ENCODE measurements around the gene PRICKLE2.

Gene PRICKLE2

DNA sequence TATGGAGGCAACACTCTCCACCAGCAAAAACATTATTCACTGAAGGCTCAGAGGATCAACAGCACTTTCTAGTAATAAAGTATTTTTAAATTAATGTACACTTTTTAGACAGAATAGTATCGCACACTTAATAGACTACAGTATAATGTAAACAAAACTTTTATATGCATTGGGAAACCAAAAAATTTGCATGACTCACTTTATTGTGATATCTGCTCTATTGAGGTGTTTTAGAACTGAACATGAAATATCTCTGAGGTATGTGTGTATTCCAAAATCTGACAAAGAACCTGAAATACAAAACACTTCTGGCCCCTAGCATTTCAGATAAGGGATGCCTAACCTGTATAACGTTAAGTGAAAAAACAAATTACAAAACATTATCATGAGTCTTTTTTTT, 99.7 kb downstream of the PRICKLE2 start:
- no peak for DNase-seq

DNA sequence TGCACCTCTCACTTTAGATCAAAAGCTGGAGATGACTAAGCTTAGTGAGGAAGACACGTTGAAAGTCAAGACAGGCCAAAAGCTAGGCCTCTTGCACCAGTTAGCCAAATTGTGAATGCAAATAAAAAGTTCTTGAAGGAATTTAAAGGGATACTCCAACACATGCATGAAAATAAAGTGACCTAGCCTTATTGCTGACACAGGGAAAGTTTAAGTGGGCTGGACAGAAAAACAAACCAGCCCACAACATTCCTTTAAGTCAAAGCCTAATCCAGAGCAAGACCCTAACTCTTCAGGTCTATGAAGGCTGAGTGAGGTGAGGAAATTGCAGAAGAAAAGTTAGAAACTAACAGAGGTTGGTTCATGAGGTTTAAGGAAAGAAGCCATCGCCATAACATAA, 101.3 kb downstream of the PRICKLE2 start:
- DNase-seq, result no peak

GRCh38 chr3:64122476-64122875, 102.8 kb downstream of the PRICKLE2 start:
- DNase-seq, result no peak

- DNase-seq, result no peak
Measured at GRCh38 chr3:64121750-64122311, 103.4 kb downstream of the PRICKLE2 start.

DNA sequence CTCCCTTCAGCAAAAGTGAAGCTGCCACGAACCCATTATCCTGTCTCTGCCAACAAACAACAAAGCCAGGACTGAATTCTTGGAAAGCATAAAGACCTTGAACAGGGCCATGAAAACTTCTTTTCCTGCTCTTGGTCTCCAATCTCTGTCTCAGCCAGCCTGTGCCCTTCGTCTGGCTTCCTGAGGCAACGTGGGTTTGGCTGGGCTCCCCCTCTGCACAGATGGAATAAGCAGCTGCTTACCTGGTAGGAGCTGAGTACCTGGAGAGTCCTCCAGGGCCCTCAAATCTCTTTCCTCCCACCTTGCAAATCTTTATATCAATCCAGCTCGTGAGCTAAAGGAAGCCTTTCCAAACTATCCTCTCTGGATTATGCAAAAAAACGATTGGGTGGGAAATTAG, 104.4 kb downstream of the PRICKLE2 start:
- no peak for DNase-seq

DNA sequence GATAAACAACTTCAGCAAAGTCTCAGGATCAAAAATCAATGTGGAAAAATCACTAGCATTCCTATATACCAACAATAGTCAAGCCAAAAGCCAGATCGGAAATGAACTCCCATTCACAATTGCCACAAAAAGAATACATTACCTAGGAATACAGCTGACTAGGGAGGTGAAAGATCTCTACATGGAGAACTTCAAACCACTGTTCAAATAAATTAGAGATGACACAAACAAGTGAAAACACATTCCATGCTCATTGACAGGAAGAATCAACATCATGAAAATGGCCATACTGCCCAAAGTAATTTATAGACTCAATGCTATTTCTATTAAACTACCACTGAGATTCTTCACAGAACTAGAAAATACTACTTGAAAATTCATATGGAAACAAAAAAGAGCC, 107.8 kb downstream of the PRICKLE2 start:
- DNase-seq, result no peak

- DNase-seq, result no peak
Measured at GRCh38 chr3:64114651-64115050, 110.6 kb downstream of the PRICKLE2 start.

DNA sequence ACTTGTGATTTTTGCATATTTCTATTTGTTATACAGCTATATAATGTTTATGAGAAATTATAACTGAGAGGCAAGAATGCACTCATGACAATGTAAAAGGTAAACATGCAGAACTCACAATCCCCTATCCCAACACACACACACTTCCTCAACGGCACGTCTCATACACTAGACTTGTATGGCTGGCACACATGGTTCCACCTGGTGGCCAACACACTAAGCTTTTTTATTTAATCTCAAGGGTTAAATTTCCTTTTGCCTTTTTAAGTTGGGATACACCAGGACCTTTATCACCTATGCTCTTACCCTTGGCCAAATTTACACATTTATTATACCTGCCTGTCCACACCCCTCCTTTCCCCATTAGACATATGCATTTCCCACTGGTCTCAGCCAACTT, 113.4 kb downstream of the PRICKLE2 start:
- no peak for DNase-seq

GRCh38 chr3:64111083-64111482, 114.2 kb downstream of the PRICKLE2 start:
- DNase-seq, result no peak

DNA sequence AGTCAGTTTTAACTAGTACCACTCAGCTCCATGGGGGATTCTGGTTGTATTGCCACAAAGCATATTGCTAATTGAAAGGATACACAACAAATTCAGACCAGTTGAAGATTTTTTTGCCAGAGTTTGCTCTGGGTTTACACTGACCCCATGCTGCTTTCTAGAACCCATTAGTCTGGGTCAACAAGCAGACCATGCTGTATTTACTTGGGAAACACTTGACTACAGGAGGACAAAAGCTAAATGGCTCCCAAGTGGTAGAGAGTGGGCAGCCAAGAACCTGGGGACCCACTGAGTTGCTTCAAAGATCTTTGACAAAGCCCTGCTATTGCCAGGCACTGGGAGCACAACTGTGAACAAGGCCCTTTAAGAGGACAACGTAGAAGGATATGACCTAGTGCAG, 115.2 kb downstream of the PRICKLE2 start:
- DNase-seq, result no peak

GRCh38 chr3:64109438-64109837, 115.8 kb downstream of the PRICKLE2 start:
- no peak for DNase-seq

DNA sequence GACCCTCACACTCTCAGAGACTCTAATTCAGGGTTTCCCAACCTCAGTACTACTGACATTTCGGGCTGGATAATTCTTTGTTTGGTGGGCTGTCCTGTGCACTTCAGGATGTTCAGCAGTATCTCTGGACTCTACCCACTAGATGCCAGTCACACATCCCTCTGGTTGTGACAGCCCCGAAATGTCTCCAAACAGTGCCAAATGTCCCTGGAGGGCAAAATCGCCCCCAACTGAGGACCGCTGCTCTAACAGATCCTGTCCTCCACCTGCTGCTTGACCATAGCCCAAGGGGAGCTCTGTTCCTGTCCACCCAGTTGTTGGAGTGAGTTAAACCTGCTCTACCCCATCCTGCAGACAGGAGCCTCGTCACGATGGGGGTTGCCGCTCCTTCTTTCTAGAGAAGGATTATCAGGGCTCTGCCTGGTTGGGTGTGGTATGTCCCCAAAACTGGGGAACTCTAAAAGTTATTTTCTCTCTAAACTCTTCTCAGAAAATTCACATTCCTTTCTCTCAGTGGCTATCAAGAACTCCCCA, 116.4 kb downstream of the PRICKLE2 start:
- no peak for DNase-seq

GRCh38 chr3:64108231-64108630, 117.0 kb downstream of the PRICKLE2 start:
- DNase-seq, result no peak

DNA sequence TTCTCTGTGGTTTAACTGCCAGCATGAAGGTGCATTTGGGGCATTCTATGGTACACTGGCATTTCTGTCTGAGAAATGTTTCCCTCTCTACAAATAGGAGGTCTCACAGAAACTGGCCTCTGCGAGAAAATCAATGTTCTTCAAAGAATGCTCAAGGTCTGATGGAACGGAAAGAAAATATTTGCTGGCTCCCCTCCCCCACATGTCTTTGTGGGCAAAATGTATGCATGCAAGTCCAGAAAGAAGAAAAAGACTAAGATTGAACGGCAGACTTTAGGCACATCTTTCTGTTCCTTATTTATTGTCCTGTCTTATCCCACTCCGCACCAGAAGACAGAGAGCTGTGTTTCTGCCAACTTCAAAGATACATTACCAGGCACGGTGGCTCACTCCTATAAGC, 118.1 kb downstream of the PRICKLE2 start:
- no peak for DNase-seq

- no peak for DNase-seq
Measured at GRCh38 chr3:64105816-64106215, 119.5 kb downstream of the PRICKLE2 start.

DNA sequence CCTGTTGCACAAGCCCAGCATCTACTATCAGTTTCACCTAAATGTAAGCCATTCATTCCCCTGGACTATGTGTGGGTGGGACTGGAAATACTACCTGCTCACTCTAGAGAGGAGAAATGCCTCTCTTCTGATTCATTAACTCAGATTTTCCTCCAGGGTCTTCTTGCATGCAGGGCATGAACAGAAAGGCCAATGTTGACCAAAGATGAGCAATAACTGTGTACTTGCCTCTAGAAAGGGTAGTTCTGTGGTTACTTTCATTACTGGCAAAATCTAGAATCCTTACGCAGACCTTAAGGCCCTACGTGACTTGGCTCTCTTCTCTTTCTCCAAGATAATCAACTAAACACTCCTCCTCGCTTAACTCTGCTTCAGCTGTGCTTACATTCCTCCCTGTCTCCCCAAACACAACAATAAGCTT, 120.6 kb downstream of the PRICKLE2 start:
- no peak for DNase-seq

- DNase-seq, result no peak
Measured at GRCh38 chr3:64104006-64104405, 121.3 kb downstream of the PRICKLE2 start.

- no peak for DNase-seq
Measured at GRCh38 chr3:64103131-64103530, 122.1 kb downstream of the PRICKLE2 start.

DNA sequence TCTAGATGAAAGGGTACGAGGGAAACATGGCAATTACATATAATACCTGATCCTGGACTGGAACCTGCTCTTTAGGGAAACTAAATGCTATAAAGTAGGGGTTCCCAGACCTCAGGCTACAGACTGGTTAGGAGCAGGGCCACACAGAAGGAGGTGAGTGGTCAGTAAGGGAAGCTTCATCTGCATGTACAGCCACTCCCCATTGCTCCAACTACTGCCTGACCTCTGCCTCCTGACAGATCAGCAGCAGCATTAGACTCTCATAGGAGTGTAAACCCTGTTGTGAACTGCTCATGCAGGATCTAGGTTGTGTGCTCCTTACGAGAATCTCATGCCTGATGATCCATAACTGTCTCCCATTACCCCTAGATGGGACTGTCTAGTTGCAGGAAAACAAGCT, 123.1 kb downstream of the PRICKLE2 start:
- DNase-seq, result no peak

GRCh38 chr3:64099316-64099715, 126.0 kb downstream of the PRICKLE2 start:
- DNase-seq, result no peak

DNA sequence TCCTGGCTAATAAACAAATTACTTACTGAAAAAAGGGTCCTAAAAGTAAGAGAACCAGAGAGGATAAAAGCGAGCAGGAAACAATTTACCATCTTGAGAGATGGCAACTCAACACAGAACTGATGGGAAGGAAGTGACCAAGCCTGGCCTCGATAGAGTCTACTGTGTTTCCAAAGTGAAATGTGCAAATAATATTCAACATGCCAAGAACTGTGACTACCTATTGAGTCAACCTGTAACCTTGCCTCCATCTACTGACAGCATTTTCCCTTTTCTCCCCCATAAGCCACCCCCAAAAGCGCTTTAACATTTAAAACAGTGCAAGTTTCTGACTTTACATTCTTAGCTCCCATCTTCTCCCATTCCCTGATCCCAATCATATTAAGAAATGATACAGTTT, 126.6 kb downstream of the PRICKLE2 start:
- DNase-seq, result no peak

GRCh38 chr3:64097920-64098319, 127.3 kb downstream of the PRICKLE2 start:
- no peak for DNase-seq

GRCh38 chr3:64095802-64096201, 129.5 kb downstream of the PRICKLE2 start:
- DNase-seq, result no peak

DNA sequence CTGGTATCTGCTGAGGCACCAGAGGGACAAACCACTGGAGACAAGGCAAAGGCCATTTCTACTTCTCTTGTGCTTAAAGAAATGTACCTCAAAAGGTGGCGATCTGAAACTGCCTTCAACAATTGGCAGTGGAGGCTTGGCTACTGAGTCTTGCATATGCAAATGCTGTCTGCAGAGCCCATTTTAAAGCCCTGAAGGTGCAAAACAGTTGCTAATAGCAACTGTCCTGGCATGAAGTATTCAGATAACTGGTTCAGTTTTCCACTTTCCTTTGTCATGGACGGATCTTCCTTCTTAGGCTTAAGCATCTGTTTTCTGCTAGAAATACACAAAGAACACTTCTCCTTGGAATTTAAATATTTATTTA, 130.6 kb downstream of the PRICKLE2 start:
- no peak for DNase-seq
